Measurements from ENCODE around the gene HOOK1.
"Not testable (repeated sequence)": the region's sequence is repeated elsewhere in the genome, so short reads cannot be mapped to it uniquely, and the experiment has no call there.

HOOK1 gene

DNA sequence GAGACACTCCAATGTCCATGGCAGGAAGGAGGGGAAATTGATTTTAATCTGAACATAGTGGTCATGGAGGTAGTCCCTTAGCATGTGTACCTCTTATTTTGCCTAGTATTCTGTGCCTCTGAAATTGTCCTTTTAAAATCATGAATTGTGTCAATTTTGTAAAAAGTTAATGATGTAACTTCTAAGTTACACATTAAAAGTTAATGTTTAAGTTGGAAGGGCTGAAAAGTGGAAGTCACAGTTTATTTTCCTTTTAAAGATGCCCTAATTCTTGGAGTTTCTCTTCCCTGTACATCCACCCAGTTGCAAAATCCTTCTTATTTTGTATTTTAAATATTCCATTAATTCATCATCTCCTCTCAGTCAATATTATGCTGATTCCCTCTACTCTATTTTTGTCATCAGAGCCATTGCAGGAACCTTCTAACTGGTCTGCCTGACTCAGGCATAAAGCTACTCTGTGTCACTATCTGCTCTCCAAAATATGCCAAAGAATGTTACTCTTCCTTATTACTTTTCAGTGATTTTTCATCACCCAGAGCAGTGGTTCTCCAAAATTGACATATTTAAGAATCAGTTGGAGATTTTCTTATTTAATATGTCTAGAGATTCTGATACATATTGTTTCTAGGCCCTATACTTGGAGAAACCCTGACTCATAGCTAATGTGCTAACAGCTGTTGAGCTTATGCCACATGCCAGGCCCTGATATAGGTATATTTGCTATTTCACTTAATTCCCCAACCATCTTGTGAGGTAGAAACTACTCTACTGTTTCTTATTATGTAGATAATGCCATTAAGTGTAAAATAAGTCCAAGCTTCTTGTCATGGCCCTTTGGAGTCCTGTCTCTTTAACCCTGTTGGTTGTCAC is 5.1 kb downstream of the HOOK1 start:
- Histone ChIP-seq H3K36me3 (no peaks in the 10 kb centered on the region), H3K27me3 (no peaks in the 10 kb centered on the region), H3K9ac (no peak overlapping the region), H3K4me3 (no peak overlapping the region), H3K4me2 (no peak overlapping the region), H3K27ac (no peak overlapping the region), H3K9me3 (peaks cover 8% of the 10 kb centered on the region), H3K4me1 (no peaks in the 10 kb centered on the region), H4K20me1 (no peaks in the 10 kb centered on the region)
- no peak for TF ChIP-seq Cebpa-rat (IDR thresholded peaks at IDR 0.05)

DNA sequence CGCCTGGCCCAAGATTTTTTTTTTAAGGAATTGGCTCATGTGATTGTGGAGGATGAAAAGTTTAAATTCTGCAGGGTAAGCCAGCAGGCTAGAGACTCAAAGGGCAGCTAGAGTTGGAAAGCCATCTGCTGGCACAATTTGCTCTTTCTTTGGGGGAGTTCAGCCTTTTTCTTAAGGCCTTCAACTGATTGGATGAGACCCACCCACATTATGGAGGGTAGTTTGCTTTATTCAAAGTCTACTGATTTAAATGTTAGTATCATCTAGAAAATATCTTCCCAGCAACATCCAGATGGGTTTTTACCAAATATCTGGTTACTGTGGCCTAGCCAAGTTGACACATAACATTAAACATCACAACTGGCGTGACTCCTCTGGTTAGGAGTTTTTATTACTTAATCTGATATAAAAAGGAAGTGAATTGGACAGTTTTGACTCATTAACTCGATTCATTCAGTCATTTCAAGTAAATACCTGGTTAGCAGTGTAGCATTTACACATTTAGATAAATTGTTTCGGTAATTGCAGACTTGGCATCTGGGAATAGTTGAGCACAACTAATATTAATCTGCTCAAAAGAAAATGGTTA is 12.4 kb downstream of the HOOK1 start:
- Histone ChIP-seq H3K9ac (no peak overlapping the region), H3K9me3 (no peaks in the 10 kb centered on the region), H3K27ac (no peak overlapping the region), H4K20me1 (no peaks in the 10 kb centered on the region), H3K4me2 (no peak overlapping the region), H3K4me1 (no peaks in the 10 kb centered on the region), H3K27me3 (no peaks in the 10 kb centered on the region), H3K36me3 (no peaks in the 10 kb centered on the region), H3K4me3 (no peak overlapping the region)
- no peak for TF ChIP-seq Cebpa-rat (IDR thresholded peaks at IDR 0.05)

DNA sequence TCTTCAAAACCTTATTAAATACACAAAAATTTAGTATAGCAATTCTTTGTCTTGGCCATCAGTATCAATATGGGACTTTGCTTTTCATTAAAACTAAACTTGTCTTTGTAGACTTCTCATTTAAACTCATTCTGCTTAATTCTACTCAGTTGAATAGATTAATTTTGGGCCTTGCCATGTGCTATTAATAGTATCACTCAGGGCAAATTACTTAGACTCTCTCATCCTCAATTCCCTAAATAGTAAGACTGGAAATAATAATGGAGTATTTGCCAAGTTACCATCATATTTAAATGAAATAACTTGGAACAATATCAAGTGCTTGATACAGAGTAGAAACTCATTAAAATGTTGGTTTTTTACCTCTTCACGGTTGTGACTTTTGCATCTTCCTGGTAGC is 13.4 kb downstream of the HOOK1 start:
- H3K4me2 ChIP-seq = no peak overlapping the region
- H4K20me1 ChIP-seq = no peaks in the 10 kb centered on the region
- H3K4me3 ChIP-seq = no peak overlapping the region
- H3K27ac ChIP-seq = no peak overlapping the region
- H3K9ac ChIP-seq = no peak overlapping the region
- no peaks in the 10 kb centered on the region for H3K36me3 ChIP-seq
- no peaks in the 10 kb centered on the region for H3K27me3 ChIP-seq
- H3K4me1 ChIP-seq = no peaks in the 10 kb centered on the region
- H3K9me3 ChIP-seq = no peaks in the 10 kb centered on the region
- no peak for TF ChIP-seq Cebpa-rat (IDR thresholded peaks at IDR 0.05)

DNA sequence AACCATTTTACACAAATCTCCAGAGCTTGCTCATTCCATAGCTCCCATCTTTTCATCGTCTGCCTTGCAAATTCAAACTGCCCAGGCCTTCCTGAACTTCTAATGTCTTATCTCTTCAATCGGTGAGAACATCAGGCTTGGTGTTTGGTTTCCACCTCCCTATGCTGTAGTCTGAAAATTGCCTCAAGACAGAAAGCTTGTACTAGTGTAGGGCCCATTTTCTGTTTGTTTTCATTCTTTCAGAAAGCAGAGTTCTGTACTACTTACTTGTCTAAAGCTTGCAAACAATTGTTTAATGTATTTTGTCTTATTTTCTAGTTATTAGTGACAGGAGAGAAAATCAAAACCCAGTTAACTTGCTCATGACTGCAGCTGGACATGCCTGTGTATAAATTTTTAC is 16.8 kb downstream of the HOOK1 start:
- no peak overlapping the region for H3K4me3 ChIP-seq
- no peak overlapping the region for H3K27ac ChIP-seq

DNA sequence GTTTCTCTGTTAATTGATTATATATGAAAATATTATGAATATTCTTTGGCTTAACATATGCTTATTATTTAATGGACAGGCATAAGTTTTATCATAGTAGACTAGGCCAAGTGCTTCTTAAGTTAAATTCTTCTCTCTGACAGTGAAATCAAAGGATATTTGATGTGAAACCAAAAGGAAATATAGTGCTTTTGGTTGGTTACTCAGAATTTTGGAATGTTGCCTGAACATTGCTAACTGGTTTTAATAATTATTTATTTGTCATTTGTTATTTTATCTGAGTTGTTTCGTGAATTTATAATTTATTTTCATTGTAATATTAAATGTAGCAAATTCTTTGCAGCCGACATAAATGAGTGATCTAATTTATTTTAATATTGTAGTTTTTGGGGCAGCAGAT is 18.3 kb downstream of the HOOK1 start:
- Histone ChIP-seq H3K27me3 (no peaks in the 10 kb centered on the region), H3K36me3 (no peaks in the 10 kb centered on the region), H4K20me1 (no peaks in the 10 kb centered on the region), H3K27ac (no peak overlapping the region), H3K4me3 (no peak overlapping the region), H3K4me2 (no peak overlapping the region), H3K4me1 (no peaks in the 10 kb centered on the region), H3K9ac (no peak overlapping the region), H3K9me3 (no peaks in the 10 kb centered on the region)
- TF ChIP-seq Cebpa-rat (IDR thresholded peaks at IDR 0.05) = no peak

More for the DNA sequence above, 16.8 kb downstream of the HOOK1 start:
- Histone ChIP-seq H4K20me1 (no peaks in the 10 kb centered on the region), H3K9ac (no peak overlapping the region), H3K36me3 (no peaks in the 10 kb centered on the region), H3K4me1 (no peaks in the 10 kb centered on the region), H3K9me3 (no peaks in the 10 kb centered on the region), H3K27me3 (no peaks in the 10 kb centered on the region), H3K4me2 (no peak overlapping the region)
- TF ChIP-seq Cebpa-rat (IDR thresholded peaks at IDR 0.05) = no peak

DNA sequence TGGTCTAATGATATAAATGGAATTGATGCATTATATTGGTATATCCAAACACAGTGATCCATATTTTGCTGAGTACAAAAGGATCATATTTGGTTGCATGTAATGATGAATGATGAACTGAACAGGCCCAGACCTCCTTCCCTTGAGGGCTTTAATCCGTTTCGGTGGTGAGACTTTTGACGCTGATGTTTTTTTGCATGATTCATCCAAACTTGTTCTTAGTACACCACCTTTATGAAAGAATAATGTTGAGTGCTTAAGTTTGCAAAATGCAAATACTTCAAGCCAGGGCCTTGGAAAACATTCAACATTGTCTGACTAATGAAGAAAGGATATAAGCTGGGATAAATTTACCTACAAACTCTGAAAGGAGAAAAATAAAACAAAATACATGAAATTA is 19.2 kb downstream of the HOOK1 start:
- Histone ChIP-seq H3K36me3 (no peaks in the 10 kb centered on the region), H3K4me1 (no peaks in the 10 kb centered on the region), H3K9ac (no peak overlapping the region), H3K9me3 (no peaks in the 10 kb centered on the region), H4K20me1 (no peaks in the 10 kb centered on the region), H3K27me3 (no peaks in the 10 kb centered on the region), H3K4me3 (no peak overlapping the region), H3K4me2 (no peak overlapping the region), H3K27ac (no peak overlapping the region)
- no peak for TF ChIP-seq Cebpa-rat (IDR thresholded peaks at IDR 0.05)

DNA sequence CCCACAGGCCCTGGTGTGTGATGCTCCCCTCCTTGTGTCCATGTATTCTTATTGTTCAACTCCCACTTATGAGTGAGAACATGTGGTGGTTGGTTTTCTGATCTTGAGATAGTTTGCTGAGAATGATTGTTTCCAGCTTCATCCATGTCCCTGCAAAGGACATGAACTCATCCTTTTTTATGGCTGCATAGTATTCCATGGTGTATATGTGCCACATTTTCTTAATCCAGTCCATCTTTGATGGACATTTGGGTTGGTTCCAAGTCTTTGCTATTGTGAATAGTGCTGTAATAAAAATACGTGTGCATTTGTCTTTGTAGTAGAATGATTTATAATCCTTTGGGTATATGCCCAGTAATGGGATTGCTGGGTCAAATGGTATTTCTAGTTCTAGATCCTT is 23.1 kb downstream of the HOOK1 start:
- H3K4me3 ChIP-seq, H3K36me3 ChIP-seq, H4K20me1 ChIP-seq, H3K27me3 ChIP-seq, H3K27ac ChIP-seq, H3K4me2 ChIP-seq, H3K9me3 ChIP-seq, H3K9ac ChIP-seq, H3K4me1 ChIP-seq: not testable (repeated sequence)

DNA sequence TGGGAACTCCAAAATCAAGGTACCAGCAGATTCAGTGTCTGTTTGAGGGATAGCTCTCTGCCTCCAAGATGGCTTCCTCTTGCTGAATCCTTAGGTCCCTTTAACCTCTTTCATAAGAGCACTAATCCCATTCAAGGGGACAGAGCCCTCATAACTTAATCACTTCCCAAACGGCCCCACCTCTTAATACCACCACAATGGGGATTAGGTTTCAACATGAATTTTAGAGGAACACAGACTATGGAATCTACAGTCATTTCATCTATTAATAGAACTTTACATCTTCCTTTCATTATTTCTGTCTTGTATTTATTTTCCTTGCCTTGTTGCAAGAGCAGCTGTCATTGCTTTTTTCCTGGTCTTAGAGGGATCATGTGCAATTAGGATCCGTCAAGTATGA is 30.3 kb downstream of the HOOK1 start:
- Histone ChIP-seq H3K27me3 (no peaks in the 10 kb centered on the region), H4K20me1 (no peaks in the 10 kb centered on the region), H3K9ac (no peak overlapping the region), H3K36me3 (no peaks in the 10 kb centered on the region), H3K4me1 (no peaks in the 10 kb centered on the region), H3K4me3 (no peak overlapping the region), H3K4me2 (no peak overlapping the region), H3K27ac (no peak overlapping the region), H3K9me3 (no peaks in the 10 kb centered on the region)
- no peak for TF ChIP-seq Cebpa-rat (IDR thresholded peaks at IDR 0.05)

DNA sequence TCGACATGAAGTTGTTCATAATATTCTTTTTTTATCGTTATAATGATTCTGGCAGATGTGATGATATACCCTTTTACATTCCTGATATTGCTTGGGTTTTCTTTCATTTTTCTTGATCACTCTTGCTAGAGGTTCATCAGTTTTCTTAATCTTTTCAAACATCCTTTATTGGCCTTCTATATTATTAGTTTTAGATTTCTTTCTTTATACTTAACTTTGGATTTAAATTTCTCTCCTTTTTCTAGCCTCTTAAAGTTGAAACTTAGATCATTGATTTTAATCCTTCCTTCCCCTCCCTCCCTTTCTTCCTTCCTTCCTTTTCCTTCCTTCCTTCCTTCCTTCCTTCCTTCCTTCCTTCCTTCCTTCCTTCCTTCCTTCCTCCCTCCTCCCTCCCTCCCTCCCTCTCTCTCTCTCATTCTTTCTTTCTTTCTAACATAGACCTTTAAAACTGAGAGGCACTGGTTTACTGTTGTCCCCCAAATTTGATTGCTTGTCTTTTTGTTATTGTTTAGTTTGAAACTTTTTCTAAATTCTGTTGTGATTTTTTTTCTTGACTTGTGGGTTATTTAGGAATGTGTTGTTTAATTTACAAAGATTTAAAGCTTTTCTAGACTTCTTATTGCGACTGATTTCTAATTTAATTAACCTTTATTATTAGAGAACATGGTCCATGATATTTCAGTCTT is 31.6 kb downstream of the HOOK1 start:
- H3K9me3 ChIP-seq = no peaks in the 10 kb centered on the region
- no peaks in the 10 kb centered on the region for H3K27me3 ChIP-seq
- H3K4me1 ChIP-seq = no peaks in the 10 kb centered on the region
- no peak overlapping the region for H3K4me3 ChIP-seq
- no peaks in the 10 kb centered on the region for H4K20me1 ChIP-seq
- no peak for TF ChIP-seq Cebpa-rat (IDR thresholded peaks at IDR 0.05)
- no peak overlapping the region for H3K9ac ChIP-seq
- H3K4me2 ChIP-seq = no peak overlapping the region
- no peaks in the 10 kb centered on the region for H3K36me3 ChIP-seq
- no peak overlapping the region for H3K27ac ChIP-seq

DNA sequence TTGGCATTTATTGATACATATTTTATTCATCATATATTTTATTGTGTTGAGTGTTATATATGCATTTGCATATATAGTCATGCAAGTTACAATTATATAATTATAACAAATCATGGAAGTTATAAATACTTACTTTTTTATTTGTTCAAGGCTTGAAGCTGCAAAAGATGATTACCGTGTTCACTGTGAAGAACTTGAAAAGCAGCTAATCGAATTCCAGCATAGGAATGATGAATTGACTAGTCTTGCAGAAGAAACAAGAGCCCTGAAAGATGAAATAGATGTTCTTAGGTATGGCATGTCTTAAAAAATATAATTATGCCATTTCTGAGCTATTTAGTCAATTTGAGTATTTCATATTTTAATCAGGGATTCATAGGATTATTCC is 32.1 kb downstream of the HOOK1 start:
- Histone ChIP-seq H4K20me1 (no peaks in the 10 kb centered on the region), H3K27me3 (no peaks in the 10 kb centered on the region), H3K4me2 (no peak overlapping the region), H3K36me3 (no peaks in the 10 kb centered on the region), H3K4me3 (no peak overlapping the region), H3K4me1 (no peaks in the 10 kb centered on the region), H3K27ac (no peak overlapping the region), H3K9ac (no peak overlapping the region), H3K9me3 (no peaks in the 10 kb centered on the region)
- TF ChIP-seq Cebpa-rat (IDR thresholded peaks at IDR 0.05) = no peak
